Measurements from ENCODE around the gene SMIM11. TPM values are rescaled to one million over a fixed set of nuclear protein-coding genes. Genes with fewer than 3 reads are reported as not detected.

SMIM11 gene
- total RNA-seq, 5 donors from 2014 or later (not counting 1 experiment from before 2014, with no cell fraction given): 7.1 to 11.7 (median 8.3) TPM

DNA sequence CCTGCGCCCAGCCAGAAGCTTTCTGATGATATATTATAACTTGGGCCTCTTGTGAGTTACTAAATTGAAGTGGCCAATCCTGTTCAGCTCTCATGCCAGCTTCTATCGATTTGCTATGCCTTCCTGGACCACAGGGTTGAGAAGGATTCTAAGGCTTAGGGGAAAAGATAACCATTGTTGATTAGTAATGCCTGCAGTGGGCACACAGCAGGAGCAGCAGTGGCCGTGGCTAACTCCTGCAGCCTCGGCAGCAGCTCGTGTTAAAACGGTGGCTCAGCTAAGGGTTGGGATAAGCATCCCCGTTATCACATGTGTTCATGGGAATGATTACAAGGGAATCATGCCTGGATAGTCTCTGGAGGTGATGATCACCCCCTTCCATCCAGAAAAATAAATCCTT lies 32.0 kb upstream of the SMIM11 start:
- Histone ChIP-seq H3K4me3 (ENCODE audit: control insufficient read depth in 1 of 2, extremely low read depth in 1 of 2, low read length in 1 of 2) (no peak overlapping the region), H3K27ac (ENCODE audit: low read length) (no peak overlapping the region), H3K4me1 (ENCODE audit: control insufficient read depth in 1 of 2, extremely low read depth in 1 of 2, insufficient read depth in 2 of 2, low read length in 2 of 2) (no peaks in the 10 kb centered on the region), H3K36me3 (ENCODE audit: control insufficient read depth in 2 of 2, extremely low read depth in 1 of 2, insufficient read depth in 1 of 2, low read length in 1 of 2) (no peaks in the 10 kb centered on the region), H3K9me3 (no peaks in the 10 kb centered on the region), H3K27me3 (replicated peaks in 1 of 2; ENCODE audit: control insufficient read depth in 2 of 2, extremely low read depth in 1 of 2, insufficient read depth in 2 of 2, low read length in 1 of 2) (peaks cover 0 to 15% of the 10 kb centered on the region in 2 experiments)
- WGBS (ENCODE audit: insufficient coverage): 88% methylated on average over 1 of the region's 7 CpGs
- Mint-ChIP-seq H3K27me3 (peaks cover 0 to 4% of the 10 kb centered on the region in 2 donors), H3K4me1 (peaks cover 0 to 6% (median 4%) of the 10 kb centered on the region in 3 donors), H3K27ac (no peak overlapping the region), H3K36me3 (no peaks in the 10 kb centered on the region), H3K4me3 (no peak overlapping the region), H3K9me3 (no peaks in the 10 kb centered on the region)
- DNase-seq: no peak
- POLR2A ChIA-PET: no interaction called here
- ATAC-seq (replicated peaks in 1 of 4): no peak
- CTCF ChIA-PET: no interaction called here

DNA sequence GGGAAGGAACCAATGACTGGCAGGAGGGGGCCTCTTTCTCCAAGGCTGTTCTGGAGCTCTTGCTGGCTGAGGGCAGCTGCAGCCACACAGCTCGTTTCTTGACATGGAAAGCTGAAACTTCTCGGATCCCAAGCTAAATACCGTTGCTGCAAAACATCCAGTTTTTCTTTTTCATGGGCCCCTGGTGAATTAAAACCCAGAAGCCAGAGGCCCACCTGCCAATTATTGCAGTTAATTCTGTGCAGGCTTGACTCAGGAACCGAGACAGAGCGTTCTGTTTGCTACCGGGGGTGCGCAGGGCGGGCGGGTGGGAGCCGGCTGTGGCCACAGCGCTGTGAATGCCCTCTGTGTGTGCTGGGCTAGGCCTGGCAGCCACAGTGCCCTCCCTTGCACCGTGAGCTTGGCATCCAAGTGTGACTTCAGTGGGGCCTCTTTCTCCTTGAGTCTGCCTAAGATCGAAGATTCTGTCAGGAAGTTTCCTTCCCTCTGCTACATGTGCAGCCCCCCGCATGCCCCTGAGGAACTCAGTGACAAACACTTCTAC lies 31.4 kb upstream of the SMIM11 start:
- no peaks in the 10 kb centered on the region for H3K9me3 Mint-ChIP-seq
- Histone ChIP-seq H3K27me3 (replicated peaks in 1 of 2; ENCODE audit: control insufficient read depth in 2 of 2, extremely low read depth in 1 of 2, insufficient read depth in 2 of 2, low read length in 1 of 2) (peaks cover 0 to 15% of the 10 kb centered on the region in 2 experiments), H3K9me3 (no peaks in the 10 kb centered on the region), H3K4me1 (ENCODE audit: control insufficient read depth in 1 of 2, extremely low read depth in 1 of 2, insufficient read depth in 2 of 2, low read length in 2 of 2) (no peaks in the 10 kb centered on the region), H3K27ac (ENCODE audit: low read length) (no peak overlapping the region), H3K36me3 (ENCODE audit: control insufficient read depth in 2 of 2, extremely low read depth in 1 of 2, insufficient read depth in 1 of 2, low read length in 1 of 2) (no peaks in the 10 kb centered on the region), H3K4me3 (ENCODE audit: control insufficient read depth in 1 of 2, extremely low read depth in 1 of 2, low read length in 1 of 2) (no peak overlapping the region)
- H3K27me3 Mint-ChIP-seq: peaks cover 0 to 4% of the 10 kb centered on the region in 2 donors
- DNase-seq (no peak), ATAC-seq (replicated peaks in 1 of 4) (no peak)
- WGBS (ENCODE audit: insufficient coverage): 88% methylated on average over 13 of the region's 14 CpGs
- H3K36me3 Mint-ChIP-seq: no peaks in the 10 kb centered on the region
- no peak overlapping the region for H3K27ac Mint-ChIP-seq
- peaks cover 0 to 6% (median 4%) of the 10 kb centered on the region in 3 donors for H3K4me1 Mint-ChIP-seq
- H3K4me3 Mint-ChIP-seq: no peak overlapping the region
- ChIA-PET CTCF (interaction anchor here in 1 of 2 donors (0.6 kb wide), 1 partner anchor 493 kb away, joined by 3 read pairs; no protein-coding TSS in a partner anchor), POLR2A (no interaction called here)

DNA sequence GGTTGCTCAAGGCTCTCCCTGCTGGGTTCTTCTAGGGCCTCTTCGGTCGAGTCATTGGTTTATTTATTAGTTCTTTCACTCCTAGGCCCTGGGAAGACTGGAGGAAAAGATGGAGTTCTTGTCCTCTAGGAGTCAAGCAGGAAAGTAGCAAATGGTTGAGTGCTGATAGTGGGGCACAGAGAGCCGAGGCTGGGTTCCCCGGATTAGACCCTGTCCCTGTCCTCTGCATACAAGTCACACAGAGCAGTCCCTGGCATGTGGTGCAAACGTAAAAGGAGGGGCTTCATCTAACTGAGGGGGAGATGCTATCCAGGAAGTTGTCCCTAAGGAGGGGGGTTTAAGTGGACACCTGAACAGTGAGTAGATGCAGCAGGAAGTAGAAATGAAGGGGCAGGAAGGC lies 30.7 kb upstream of the SMIM11 start:
- H3K36me3 ChIP-seq (ENCODE audit: control insufficient read depth in 2 of 2, extremely low read depth in 1 of 2, insufficient read depth in 1 of 2, low read length in 1 of 2): no peaks in the 10 kb centered on the region
- H3K4me1 ChIP-seq (ENCODE audit: control insufficient read depth in 1 of 2, extremely low read depth in 1 of 2, insufficient read depth in 2 of 2, low read length in 2 of 2): no peaks in the 10 kb centered on the region
- DNase-seq: no peak
- H3K9me3 ChIP-seq: no peaks in the 10 kb centered on the region
- Mint-ChIP-seq H3K36me3 (no peaks in the 10 kb centered on the region), H3K4me3 (no peak overlapping the region), H3K4me1 (peaks cover 0 to 6% (median 4%) of the 10 kb centered on the region in 3 donors), H3K9me3 (no peaks in the 10 kb centered on the region), H3K27me3 (peaks cover 0 to 4% of the 10 kb centered on the region in 2 donors), H3K27ac (no peak overlapping the region)
- no peak for ATAC-seq (replicated peaks in 1 of 4)
- no peak overlapping the region for H3K27ac ChIP-seq (ENCODE audit: low read length)
- ChIA-PET POLR2A (no interaction called here), CTCF (no interaction called here)
- H3K27me3 ChIP-seq (replicated peaks in 1 of 2; ENCODE audit: control insufficient read depth in 2 of 2, extremely low read depth in 1 of 2, insufficient read depth in 2 of 2, low read length in 1 of 2): peaks cover 0 to 14% of the 10 kb centered on the region in 2 experiments
- no peak overlapping the region for H3K4me3 ChIP-seq (ENCODE audit: control insufficient read depth in 1 of 2, extremely low read depth in 1 of 2, low read length in 1 of 2)
- 71% methylated on average over 1 of the region's 5 CpGs for WGBS (ENCODE audit: insufficient coverage)

DNA sequence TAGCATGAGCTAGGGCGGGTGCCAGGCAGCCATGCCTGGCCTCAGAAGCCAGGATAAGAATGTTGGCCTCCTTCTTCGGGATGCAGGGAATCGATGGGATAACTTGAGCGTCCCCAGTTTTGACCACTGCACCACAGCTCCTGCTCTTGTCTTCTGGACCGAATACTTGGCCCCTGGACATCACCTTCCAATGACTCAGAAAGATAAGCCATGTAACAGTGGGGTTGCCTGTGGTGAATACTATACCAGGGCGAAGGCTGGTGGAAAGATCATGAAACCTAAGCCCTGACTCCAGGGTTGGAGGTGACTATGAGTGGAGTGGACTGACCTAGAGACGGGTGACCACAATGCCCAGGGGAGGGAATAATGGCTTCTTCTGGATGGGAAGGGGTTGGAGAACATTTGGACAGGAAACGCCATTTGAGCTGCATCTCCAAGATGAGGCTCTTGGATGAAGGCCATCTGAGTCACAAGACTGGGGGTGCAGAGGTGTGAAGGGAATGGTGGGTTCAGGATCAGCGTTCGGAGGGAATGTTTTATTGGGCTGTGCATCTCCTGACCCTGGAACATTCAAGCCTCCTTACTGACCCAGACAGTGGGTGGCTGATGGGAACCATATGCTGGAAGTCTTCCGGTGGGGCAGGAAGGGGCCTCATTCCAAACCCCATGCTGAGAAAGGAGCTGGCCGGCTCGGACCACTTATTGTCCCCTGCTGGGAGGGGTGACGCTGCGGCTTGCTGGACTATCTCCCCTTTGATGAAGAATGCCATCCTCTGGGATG lies 30.0 kb upstream of the SMIM11 start:
- H3K27ac Mint-ChIP-seq: no peak overlapping the region
- DNase-seq (no peak), ATAC-seq (replicated peaks in 1 of 4) (no peak)
- no peak overlapping the region for H3K27ac ChIP-seq (ENCODE audit: low read length)
- H3K27me3 ChIP-seq (replicated peaks in 1 of 2; ENCODE audit: control insufficient read depth in 2 of 2, extremely low read depth in 1 of 2, insufficient read depth in 2 of 2, low read length in 1 of 2): peaks cover 0 to 8% of the 10 kb centered on the region in 2 experiments
- H3K27me3 Mint-ChIP-seq: peaks cover 0 to 4% of the 10 kb centered on the region in 2 donors
- no peaks in the 10 kb centered on the region for H3K36me3 ChIP-seq (ENCODE audit: control insufficient read depth in 2 of 2, extremely low read depth in 1 of 2, insufficient read depth in 1 of 2, low read length in 1 of 2)
- H3K4me1 ChIP-seq (ENCODE audit: control insufficient read depth in 1 of 2, extremely low read depth in 1 of 2, insufficient read depth in 2 of 2, low read length in 2 of 2): no peaks in the 10 kb centered on the region
- no peaks in the 10 kb centered on the region for H3K9me3 Mint-ChIP-seq
- no peak overlapping the region for H3K4me3 Mint-ChIP-seq
- peaks cover 0 to 6% (median 4%) of the 10 kb centered on the region in 3 donors for H3K4me1 Mint-ChIP-seq
- H3K9me3 ChIP-seq: no peaks in the 10 kb centered on the region
- no peaks in the 10 kb centered on the region for H3K36me3 Mint-ChIP-seq
- ChIA-PET CTCF (interaction anchor here in 1 of 2 donors (0.5 to 4.2 kb wide), 2 partner anchors 264 to 421 kb away, joined by 4 to 118 read pairs; no protein-coding TSS in a partner anchor), POLR2A (no interaction called here)
- WGBS (ENCODE audit: insufficient coverage): 82% methylated on average over 10 of the region's 15 CpGs
- H3K4me3 ChIP-seq (ENCODE audit: control insufficient read depth in 1 of 2, extremely low read depth in 1 of 2, low read length in 1 of 2): no peak overlapping the region

DNA sequence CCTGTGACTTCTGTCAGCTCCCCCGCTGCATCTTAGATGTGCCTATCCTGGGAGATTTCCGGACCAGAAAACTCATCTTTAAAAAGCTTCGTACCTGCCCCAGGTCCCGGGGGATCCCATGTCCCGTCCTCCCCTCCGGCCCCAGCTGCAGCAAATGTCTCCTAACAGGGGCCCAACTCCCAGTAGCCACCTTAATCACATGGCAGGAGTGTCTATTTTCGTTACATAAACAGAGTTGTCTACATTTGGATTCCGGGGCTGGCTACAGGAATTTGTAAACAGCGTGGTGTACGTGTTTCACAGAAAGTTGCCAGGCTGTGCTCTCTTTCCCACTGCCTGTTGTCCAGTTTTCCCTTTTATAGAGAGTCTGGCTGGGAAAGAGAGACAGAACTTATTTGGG lies 29.4 kb upstream of the SMIM11 start:
- H3K27me3 Mint-ChIP-seq: peaks cover 0 to 4% of the 10 kb centered on the region in 2 donors
- no peak overlapping the region for H3K4me3 Mint-ChIP-seq
- ChIA-PET POLR2A (no interaction called here), CTCF (interaction anchor here (0.5 to 4.2 kb wide), 4 partner anchors 21 to 422 kb away, joined by 3 to 118 read pairs (median 4); no protein-coding TSS in a partner anchor)
- DNase-seq: no peak
- Histone ChIP-seq H3K27me3 (replicated peaks in 1 of 2; ENCODE audit: control insufficient read depth in 2 of 2, extremely low read depth in 1 of 2, insufficient read depth in 2 of 2, low read length in 1 of 2) (peaks cover 0 to 8% of the 10 kb centered on the region in 2 experiments), H3K9me3 (no peaks in the 10 kb centered on the region), H3K36me3 (ENCODE audit: control insufficient read depth in 2 of 2, extremely low read depth in 1 of 2, insufficient read depth in 1 of 2, low read length in 1 of 2) (no peaks in the 10 kb centered on the region), H3K4me3 (ENCODE audit: control insufficient read depth in 1 of 2, extremely low read depth in 1 of 2, low read length in 1 of 2) (no peak overlapping the region), H3K27ac (ENCODE audit: low read length) (no peak overlapping the region), H3K4me1 (ENCODE audit: control insufficient read depth in 1 of 2, extremely low read depth in 1 of 2, insufficient read depth in 2 of 2, low read length in 2 of 2) (no peaks in the 10 kb centered on the region)
- WGBS (ENCODE audit: insufficient coverage): 89% methylated on average over 6 of the region's 10 CpGs
- H3K27ac Mint-ChIP-seq: no peak overlapping the region
- H3K9me3 Mint-ChIP-seq: no peaks in the 10 kb centered on the region
- peaks cover 0 to 4% (median 4%) of the 10 kb centered on the region in 3 donors for H3K4me1 Mint-ChIP-seq
- ATAC-seq (replicated peaks in 1 of 4): no peak
- no peaks in the 10 kb centered on the region for H3K36me3 Mint-ChIP-seq

DNA sequence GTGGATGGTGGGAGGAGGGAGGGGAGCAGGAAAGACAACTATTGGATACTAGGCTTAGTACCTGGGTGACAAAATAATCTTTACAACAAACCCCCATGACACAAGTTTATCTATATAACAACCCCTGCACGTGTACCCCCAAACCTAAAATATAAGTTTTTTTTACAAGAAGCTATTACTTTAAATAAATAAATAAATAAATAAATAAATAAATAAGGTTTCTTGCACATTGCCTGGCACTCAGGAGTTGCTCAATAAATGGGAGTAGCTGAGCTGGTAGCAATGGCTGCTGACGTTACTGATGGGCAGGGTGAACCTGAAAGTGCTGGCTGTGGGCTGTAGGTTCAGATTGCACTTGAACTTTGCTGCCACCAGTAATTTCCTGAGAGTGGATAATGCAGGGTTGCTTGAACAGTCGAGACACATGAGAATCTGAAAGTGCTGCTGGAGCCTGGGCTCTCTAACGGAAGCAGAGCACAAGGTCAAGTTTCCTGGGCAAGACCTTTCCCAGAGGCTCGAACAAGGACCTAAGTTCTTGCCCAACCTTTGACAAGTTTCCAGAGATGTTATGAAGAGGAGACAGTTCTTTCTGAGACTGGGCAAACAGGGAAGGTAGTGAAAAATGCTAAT lies 26.3 kb upstream of the SMIM11 start:
- ChIA-PET POLR2A (no interaction called here), CTCF (interaction anchor here (0.7 to 4.2 kb wide), 7 partner anchors 33 to 435 kb away, joined by 4 to 118 read pairs (median 10); partner anchors contain the start of gene ATP5PO (in 1 of the 2))
- H3K36me3 Mint-ChIP-seq: no peaks in the 10 kb centered on the region
- Histone ChIP-seq H3K9me3 (no peaks in the 10 kb centered on the region), H3K27me3 (replicated peaks in 1 of 2; ENCODE audit: control insufficient read depth in 2 of 2, extremely low read depth in 1 of 2, insufficient read depth in 2 of 2, low read length in 1 of 2) (no peaks in the 10 kb centered on the region), H3K4me1 (ENCODE audit: control insufficient read depth in 1 of 2, extremely low read depth in 1 of 2, insufficient read depth in 2 of 2, low read length in 2 of 2) (no peaks in the 10 kb centered on the region), H3K36me3 (ENCODE audit: control insufficient read depth in 2 of 2, extremely low read depth in 1 of 2, insufficient read depth in 1 of 2, low read length in 1 of 2) (no peaks in the 10 kb centered on the region), H3K27ac (ENCODE audit: low read length) (no peak overlapping the region), H3K4me3 (ENCODE audit: control insufficient read depth in 1 of 2, extremely low read depth in 1 of 2, low read length in 1 of 2) (no peak overlapping the region)
- peaks cover 0 to 8% (median 4%) of the 10 kb centered on the region in 3 donors for H3K4me1 Mint-ChIP-seq
- 83% methylated on average over 4 of the region's 5 CpGs for WGBS (ENCODE audit: insufficient coverage)
- DNase-seq: no peak
- ATAC-seq (replicated peaks in 1 of 4): no peak
- no peak overlapping the region for H3K4me3 Mint-ChIP-seq
- H3K9me3 Mint-ChIP-seq: no peaks in the 10 kb centered on the region
- peaks cover 0 to 7% of the 10 kb centered on the region in 2 donors for H3K27me3 Mint-ChIP-seq
- H3K27ac Mint-ChIP-seq: no peak overlapping the region

All from T-cell (primary cell).